Liver (tissue), 9 donors: ENCODE measurements around the gene FBXO21. TPM values are rescaled to one million over a fixed set of nuclear protein-coding genes. Genes with fewer than 3 reads are reported as not detected.
"Not testable (repeated sequence)": the region's sequence is repeated elsewhere in the genome, so short reads cannot be mapped to it uniquely, and the experiment has no call there.

ENCODE experiments used
- DNase-seq: peaks from one replicate; pipeline ENCODE4 v3.0.0-alpha.2; 2017; ENCODE audit warnings: low spot score
- H3K27ac ChIP-seq, 2 donors: one replicate each; pipeline ENCODE4 v1.7.0; 2013; ENCODE audit warnings: inconsistent platforms in 2 of 2, low read length in 2 of 2, control low read depth in 1 of 2, low read depth in 1 of 2, mild to moderate bottlenecking in 1 of 2
- H3K27me3 ChIP-seq, 4 donors: one replicate each; pipeline versions ENCODE4 v1.6.1 to v1.7.0; 2013; ENCODE audit warnings: low read length in 3 of 4, inconsistent platforms in 1 of 4, mild to moderate bottlenecking in 1 of 4, moderate library complexity in 1 of 4; ENCODE audit not compliant: control insufficient read depth in 4 of 4, insufficient read depth in 4 of 4
- H3K36me3 ChIP-seq, 4 donors: one replicate each; pipeline versions ENCODE4 v1.6.1 to v1.7.0; 2013; ENCODE audit warnings: low read length in 3 of 4, mild to moderate bottlenecking in 3 of 4, low read depth in 1 of 4, moderate library complexity in 1 of 4; ENCODE audit not compliant: control insufficient read depth in 4 of 4, insufficient read depth in 3 of 4
- H3K4me1 ChIP-seq, 4 donors: one replicate each; pipeline versions ENCODE4 v1.6.1 to v1.7.0; 2013; ENCODE audit warnings: low read length in 3 of 4, mild to moderate bottlenecking in 3 of 4, moderate library complexity in 1 of 4; ENCODE audit not compliant: control insufficient read depth in 4 of 4, insufficient read depth in 4 of 4
- H3K4me3 ChIP-seq, 3 donors: one replicate each; pipeline versions ENCODE4 v1.6.1 to v1.7.0; 2013; ENCODE audit warnings: low read length in 3 of 3, control low read depth in 1 of 3, low read depth in 1 of 3, mild to moderate bottlenecking in 1 of 3
- H3K9ac ChIP-seq, 2 donors: one replicate each; pipeline ENCODE4 v1.7.0; 2013; ENCODE audit warnings: low read length in 2 of 2, mild to moderate bottlenecking in 2 of 2, moderate library complexity in 2 of 2, control low read depth in 1 of 2, low read depth in 1 of 2
- H3K9me3 ChIP-seq, 4 donors: one replicate each; pipeline versions ENCODE4 v1.6.1 to v1.7.0; 2013; ENCODE audit warnings: low read length in 3 of 4; ENCODE audit not compliant: control insufficient read depth in 4 of 4
- FOXA1 ChIP-seq: IDR thresholded peaks from 2 replicates; pipeline ENCODE4 v1.6.1; 2016; ENCODE audit warnings: antibody characterized with exemption
- FOXA2 ChIP-seq: IDR thresholded peaks from 2 replicates; pipeline ENCODE4 v1.6.1; 2016; ENCODE audit warnings: antibody characterized with exemption
- GABPA ChIP-seq, 2 donors: IDR thresholded peaks in 1 of 2; conservative IDR thresholded peaks in 1 of 2; 2 replicates each; pipeline ENCODE4 v1.6.1; 2016; ENCODE audit warnings: antibody characterized with exemption in 2 of 2, mild to moderate bottlenecking in 1 of 2, moderate library complexity in 1 of 2
- HNF4A ChIP-seq, 2 donors: conservative IDR thresholded peaks; 2 replicates each; pipeline ENCODE4 v1.6.1; 2016; ENCODE audit warnings: antibody characterized with exemption in 2 of 2, mild to moderate bottlenecking in 2 of 2
- HNF4G ChIP-seq: IDR thresholded peaks from 2 replicates; pipeline ENCODE4 v1.6.1; 2016; ENCODE audit warnings: antibody characterized with exemption
- JUND ChIP-seq, 2 donors: IDR thresholded peaks; 2 replicates each; pipeline ENCODE4 v1.6.1; 2016; ENCODE audit warnings: antibody characterized with exemption in 2 of 2
- MAX ChIP-seq: IDR thresholded peaks from 2 replicates; pipeline ENCODE4 v1.6.1; 2016; ENCODE audit warnings: antibody characterized with exemption
- RXRA ChIP-seq, 2 donors: IDR thresholded peaks; 2 replicates each; pipeline ENCODE4 v1.6.1; 2017 to 2018; ENCODE audit warnings: antibody characterized with exemption in 2 of 2, mild to moderate bottlenecking in 1 of 2
- SP1 ChIP-seq: IDR thresholded peaks from 2 replicates; pipeline ENCODE4 v1.6.1; 2018; ENCODE audit warnings: antibody characterized with exemption, mild to moderate bottlenecking
- TAF1 ChIP-seq: conservative IDR thresholded peaks from 2 replicates; pipeline ENCODE4 v1.6.1; 2016; ENCODE audit warnings: antibody characterized with exemption, mild to moderate bottlenecking
- YY1 ChIP-seq: IDR thresholded peaks from 2 replicates; pipeline ENCODE4 v1.6.1; 2016; ENCODE audit warnings: antibody characterized with exemption, mild to moderate bottlenecking
- WGBS: extraction: QIAGEN DNeasy Blood & Tissue Kit; methylation state at CpG from one replicate; pipeline ENCODE4 v1.1.7; 2013; 5-methylcytosine and 5-hydroxymethylcytosine counted together
- polyA plus RNA-seq, 2 donors: library from polyadenylated mRNA; stranded (reverse) in 1 of 2; unstranded in 1 of 2; fragments of 200-250 nt in 1 of 2; fragments of >200 nt in 1 of 2; fragmentation: Nextera tagmentation in 1 of 2; extraction: Ambion mirVana in 1 of 2; gene quantifications; one replicate each; pipeline versions ENCODE4 v1.2.1 to v1.2.3, GENCODE V29; 2013 to 2015
- total RNA-seq, 2 donors: library from RNA; depleted of rRNA; stranded (reverse); fragments of >200 nt; gene quantifications; one replicate each; pipeline ENCODE4 v1.2.3, GENCODE V29; 2014
- TF ChIP-seq, protein P1 (sequence below): IDR thresholded peaks from 2 replicates; pipeline ENCODE4 v1.6.1; 2016; ENCODE audit warnings: antibody characterized with exemption
- TF ChIP-seq, protein P2 (sequence below): IDR thresholded peaks from 2 replicates; pipeline ENCODE4 v1.6.1; 2016; ENCODE audit warnings: antibody characterized with exemption
- TF ChIP-seq, protein P3 (sequence below): fragments of 150-350 bp; IDR thresholded peaks from 2 replicates; pipeline ENCODE4 v1.5.1; 2017; ENCODE audit warnings: improper control_type of control experiment, low read depth, low read length; ENCODE audit not compliant: missing input control
- donor health status: healthy.
- donor health status: healthy.
- donor health status: healthy.
- donor health status: healthy.
- donor health status: healthy.

Gene FBXO21
- total and polyA plus RNA-seq, 4 donors, result 12.9 to 54.4 (median 21.1) TPM

- H3K36me3 ChIP-seq, result no peaks in the 10 kb centered on the region
- no peaks in the 10 kb centered on the region for H3K4me1 ChIP-seq
- H3K4me3 ChIP-seq, result no peak overlapping the region
- no peak overlapping the region for H3K27ac ChIP-seq
- H3K9ac ChIP-seq, result no peak overlapping the region
- no peak for DNase-seq
- WGBS, result 94% methylated on average over 9 of the region's 9 CpGs
- H3K27me3 ChIP-seq, result no peaks in the 10 kb centered on the region
- TF ChIP-seq, protein P1, sequence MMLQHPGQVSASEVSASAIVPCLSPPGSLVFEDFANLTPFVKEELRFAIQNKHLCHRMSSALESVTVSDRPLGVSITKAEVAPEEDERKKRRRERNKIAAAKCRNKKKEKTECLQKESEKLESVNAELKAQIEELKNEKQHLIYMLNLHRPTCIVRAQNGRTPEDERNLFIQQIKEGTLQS, result no peak
- TF ChIP-seq RXRA (IDR thresholded peaks at IDR 0.05) (no peak), HNF4A (conservative IDR thresholded peaks at IDR 0.05) (no peak), JUND (IDR thresholded peaks at IDR 0.05) (no peak), MAX (no peak), GABPA (IDR thresholded peaks at IDR 0.05 in 1 of 2, conservative IDR thresholded peaks at IDR 0.05 in 1 of 2) (no peak), TAF1 (no peak), SP1 (no peak), YY1 (no peak), FOXA2 (no peak), HNF4G (no peak), FOXA1 (no peak)
- TF ChIP-seq, protein P2, sequence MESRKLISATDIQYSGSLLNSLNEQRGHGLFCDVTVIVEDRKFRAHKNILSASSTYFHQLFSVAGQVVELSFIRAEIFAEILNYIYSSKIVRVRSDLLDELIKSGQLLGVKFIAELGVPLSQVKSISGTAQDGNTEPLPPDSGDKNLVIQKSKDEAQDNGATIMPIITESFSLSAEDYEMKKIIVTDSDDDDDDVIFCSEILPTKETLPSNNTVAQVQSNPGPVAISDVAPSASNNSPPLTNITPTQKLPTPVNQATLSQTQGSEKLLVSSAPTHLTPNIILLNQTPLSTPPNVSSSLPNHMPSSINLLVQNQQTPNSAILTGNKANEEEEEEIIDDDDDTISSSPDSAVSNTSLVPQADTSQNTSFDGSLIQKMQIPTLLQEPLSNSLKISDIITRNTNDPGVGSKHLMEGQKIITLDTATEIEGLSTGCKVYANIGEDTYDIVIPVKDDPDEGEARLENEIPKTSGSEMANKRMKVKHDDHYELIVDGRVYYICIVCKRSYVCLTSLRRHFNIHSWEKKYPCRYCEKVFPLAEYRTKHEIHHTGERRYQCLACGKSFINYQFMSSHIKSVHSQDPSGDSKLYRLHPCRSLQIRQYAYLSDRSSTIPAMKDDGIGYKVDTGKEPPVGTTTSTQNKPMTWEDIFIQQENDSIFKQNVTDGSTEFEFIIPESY, result no peak
- TF ChIP-seq, protein P3, sequence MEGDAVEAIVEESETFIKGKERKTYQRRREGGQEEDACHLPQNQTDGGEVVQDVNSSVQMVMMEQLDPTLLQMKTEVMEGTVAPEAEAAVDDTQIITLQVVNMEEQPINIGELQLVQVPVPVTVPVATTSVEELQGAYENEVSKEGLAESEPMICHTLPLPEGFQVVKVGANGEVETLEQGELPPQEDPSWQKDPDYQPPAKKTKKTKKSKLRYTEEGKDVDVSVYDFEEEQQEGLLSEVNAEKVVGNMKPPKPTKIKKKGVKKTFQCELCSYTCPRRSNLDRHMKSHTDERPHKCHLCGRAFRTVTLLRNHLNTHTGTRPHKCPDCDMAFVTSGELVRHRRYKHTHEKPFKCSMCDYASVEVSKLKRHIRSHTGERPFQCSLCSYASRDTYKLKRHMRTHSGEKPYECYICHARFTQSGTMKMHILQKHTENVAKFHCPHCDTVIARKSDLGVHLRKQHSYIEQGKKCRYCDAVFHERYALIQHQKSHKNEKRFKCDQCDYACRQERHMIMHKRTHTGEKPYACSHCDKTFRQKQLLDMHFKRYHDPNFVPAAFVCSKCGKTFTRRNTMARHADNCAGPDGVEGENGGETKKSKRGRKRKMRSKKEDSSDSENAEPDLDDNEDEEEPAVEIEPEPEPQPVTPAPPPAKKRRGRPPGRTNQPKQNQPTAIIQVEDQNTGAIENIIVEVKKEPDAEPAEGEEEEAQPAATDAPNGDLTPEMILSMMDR, result no peak
- H3K9me3 ChIP-seq, result no peaks in the 10 kb centered on the region
Measured at GRCh38 chr12:117202033-117202432, 11.8 kb upstream of the FBXO21 start.

GRCh38 chr12:117199956-117200744, 9.9 kb upstream of the FBXO21 start:
- not testable (repeated sequence) for H3K27me3 ChIP-seq, H3K4me1 ChIP-seq, H3K36me3 ChIP-seq, H3K4me3 ChIP-seq, H3K9me3 ChIP-seq, H3K27ac ChIP-seq, H3K9ac ChIP-seq, DNase-seq
- WGBS, result 94% methylated on average over 8 of the region's 8 CpGs

DNA sequence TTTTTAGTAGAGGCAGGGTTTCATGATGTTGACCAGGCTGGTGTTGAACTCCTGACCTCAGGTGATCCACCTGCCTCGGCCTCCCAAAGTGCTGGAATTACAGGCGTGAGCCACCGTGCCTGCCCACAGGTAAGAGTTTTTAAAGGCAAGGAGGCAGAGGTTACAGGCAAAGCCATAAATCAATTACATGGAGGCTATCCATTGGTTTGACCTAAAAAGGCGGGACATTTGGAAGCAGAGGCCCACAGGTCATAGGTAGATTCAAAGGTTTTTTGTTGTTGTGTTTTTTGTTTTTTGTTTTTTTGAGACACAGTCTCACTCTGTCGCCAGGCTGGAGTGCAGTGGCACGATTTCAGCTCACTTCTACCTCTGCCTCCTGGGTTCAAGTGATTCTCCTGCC, 6.1 kb upstream of the FBXO21 start:
- WGBS, result 94% methylated on average over 6 of the region's 6 CpGs
- DNase-seq, H3K9me3 ChIP-seq, H3K27me3 ChIP-seq, H3K4me3 ChIP-seq, H3K9ac ChIP-seq, H3K36me3 ChIP-seq, H3K27ac ChIP-seq, H3K4me1 ChIP-seq: not testable (repeated sequence)

DNA sequence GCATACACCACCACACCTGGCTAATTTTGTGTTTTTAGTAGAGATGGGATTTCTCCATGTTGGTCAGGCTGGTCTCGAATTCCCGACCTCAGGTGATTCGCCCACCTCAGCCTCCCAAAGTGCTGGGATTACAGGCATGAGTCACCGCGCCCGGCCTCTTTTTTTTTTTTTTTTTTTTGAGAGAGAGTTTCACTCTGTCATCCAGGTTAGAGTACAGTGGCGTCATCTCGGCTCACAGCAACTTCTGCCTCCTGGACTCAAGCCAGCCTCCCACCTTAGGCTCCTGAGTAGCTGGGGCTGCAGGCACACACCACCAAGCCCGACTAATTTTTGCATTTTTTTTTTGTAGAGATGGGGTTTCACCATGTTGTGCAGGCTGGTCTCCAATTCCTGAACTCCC, 4.8 kb upstream of the FBXO21 start:
- WGBS, result 95% methylated on average over 9 of the region's 9 CpGs
- DNase-seq, result not testable (repeated sequence)

More for the DNA sequence above, 4.8 kb upstream of the FBXO21 start:
- H3K36me3 ChIP-seq, H3K27me3 ChIP-seq, H3K9me3 ChIP-seq, H3K4me1 ChIP-seq, H3K27ac ChIP-seq, H3K4me3 ChIP-seq, H3K9ac ChIP-seq: not testable (repeated sequence)
